Fibroblast of lung (primary cell): ENCODE results near the gene C16orf87.

Experiments used
- CTCF ChIP-seq, 2 donors: IDR thresholded peaks in 1 of 2; conservative IDR thresholded peaks in 1 of 2; 1 replicate in 1 of 2; 2 replicates in 1 of 2; pipeline ENCODE4 v1.5.1; 2011 to 2012; ENCODE audit warnings: low read length in 2 of 2, control low read depth in 1 of 2, inconsistent platforms in 1 of 2, low read depth in 1 of 2, mild to moderate bottlenecking in 1 of 2
- EZH2 ChIP-seq: IDR thresholded peaks from 2 replicates; pipeline ENCODE4 v1.5.1; 2012; ENCODE audit warnings: low read length, control low read depth, mild to moderate bottlenecking; ENCODE audit errors: missing control alignments

GRCh38 chr16:46782320-46782719 is 48.7 kb downstream of the C16orf87 start:
- TF ChIP-seq EZH2 = no peak
- TF ChIP-seq CTCF (conservative IDR thresholded peaks at IDR 0.05 in 1 of 2, IDR thresholded peaks at IDR 0.05 in 1 of 2; ENCODE audit: low read depth in 1 of 2, low read length in 2 of 2) = no peak
